IPS-18a (cell line): ENCODE data around the gene GALNTL6.
A peak's percentile ranks its signal among the peaks of the same experiment; 100 is the strongest.

Source experiments
- H3K27ac ChIP-seq: one replicate; pipeline ENCODE4 v1.5.1; 2013; ENCODE audit warnings: low read length
- H3K27me3 ChIP-seq: one replicate; pipeline ENCODE4 v1.6.1; 2013; ENCODE audit warnings: mild to moderate bottlenecking, low read length; ENCODE audit not compliant: control insufficient read depth, insufficient read depth
- H3K36me3 ChIP-seq: one replicate; pipeline ENCODE4 v1.6.1; 2013; ENCODE audit warnings: low read depth, low read length; ENCODE audit not compliant: control insufficient read depth
- H3K4me1 ChIP-seq: one replicate; pipeline ENCODE4 v1.6.1; 2013; ENCODE audit warnings: low read depth, low read length; ENCODE audit not compliant: control insufficient read depth
- H3K4me3 ChIP-seq: one replicate; pipeline ENCODE4 v1.5.1; 2013; ENCODE audit warnings: low read length
- H3K9ac ChIP-seq: one replicate; pipeline ENCODE4 v1.6.1; 2013; ENCODE audit warnings: mild to moderate bottlenecking, low read length, moderate library complexity
- H3K9me3 ChIP-seq: one replicate; pipeline ENCODE4 v1.6.1; 2013; ENCODE audit warnings: low read depth, low read length; ENCODE audit not compliant: control insufficient read depth

Gene GALNTL6

GRCh38 chr4:172514801-172515200 lies 701.6 kb downstream of the GALNTL6 start:
- no peak overlapping the region for H3K9ac ChIP-seq
- no peaks in the 10 kb centered on the region for H3K36me3 ChIP-seq
- H3K4me1 ChIP-seq: no peaks in the 10 kb centered on the region
- H3K4me3 ChIP-seq: no peak overlapping the region
- H3K27ac ChIP-seq: no peak overlapping the region
- no peaks in the 10 kb centered on the region for H3K9me3 ChIP-seq
- H3K27me3 ChIP-seq: no peaks in the 10 kb centered on the region

- Histone ChIP-seq H3K9ac (no peak overlapping the region), H3K27me3 (no peaks in the 10 kb centered on the region), H3K4me1 (no peaks in the 10 kb centered on the region), H3K27ac (no peak overlapping the region), H3K36me3 (no peaks in the 10 kb centered on the region), H3K9me3 (no peaks in the 10 kb centered on the region), H3K4me3 (no peak overlapping the region)
Observed at GRCh38 chr4:172515266-172515879, 702.2 kb downstream of the GALNTL6 start.

DNA sequence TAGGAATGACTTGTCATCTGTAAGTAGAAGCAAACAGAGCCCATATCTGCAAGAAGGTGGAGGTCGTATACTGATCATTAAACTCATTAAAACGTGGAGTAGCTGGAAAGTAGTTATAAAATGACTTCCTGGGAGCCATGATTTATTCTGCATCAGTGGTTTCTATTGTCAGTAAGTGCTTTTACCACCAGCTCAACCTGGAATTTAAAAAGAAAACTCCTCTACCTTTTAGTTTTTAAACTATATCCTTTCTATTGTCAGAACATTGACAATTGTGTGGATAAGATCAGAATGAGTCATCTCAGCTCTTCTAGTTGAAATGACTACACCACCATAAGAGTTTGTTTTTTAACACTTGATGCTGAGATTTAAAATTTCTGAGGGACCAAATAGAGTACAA lies 704.2 kb downstream of the GALNTL6 start:
- Histone ChIP-seq H3K27me3 (no peaks in the 10 kb centered on the region), H3K4me1 (no peaks in the 10 kb centered on the region), H3K9me3 (no peaks in the 10 kb centered on the region), H3K36me3 (no peaks in the 10 kb centered on the region), H3K4me3 (no peak overlapping the region), H3K9ac (no peak overlapping the region), H3K27ac (no peak overlapping the region)

- H3K9me3 ChIP-seq: no peaks in the 10 kb centered on the region
- H3K27ac ChIP-seq: no peak overlapping the region
- H3K4me3 ChIP-seq: no peak overlapping the region
- H3K27me3 ChIP-seq: no peaks in the 10 kb centered on the region
- no peaks in the 10 kb centered on the region for H3K4me1 ChIP-seq
- no peak overlapping the region for H3K9ac ChIP-seq
- no peaks in the 10 kb centered on the region for H3K36me3 ChIP-seq
Observed at GRCh38 chr4:172521248-172521647, 708.0 kb downstream of the GALNTL6 start.

DNA sequence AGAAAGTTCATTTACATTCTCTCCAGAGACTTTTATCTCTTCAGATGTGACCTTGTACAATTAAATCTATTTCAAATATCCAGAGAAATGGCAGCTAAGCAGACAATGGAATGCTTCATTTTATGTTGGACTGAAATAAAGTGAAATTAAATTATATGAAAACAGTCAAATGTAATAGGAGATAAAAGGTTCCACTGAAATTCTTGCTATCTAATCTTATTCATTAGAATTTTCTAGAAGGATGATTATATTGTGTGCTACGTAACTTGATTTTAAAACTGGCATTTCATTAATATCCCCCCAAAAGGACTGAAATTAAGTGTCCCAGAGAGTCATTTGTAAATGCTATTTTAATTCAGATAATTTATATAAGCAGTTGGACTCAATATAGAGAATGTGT lies 708.5 kb downstream of the GALNTL6 start:
- Histone ChIP-seq H3K4me1 (no peaks in the 10 kb centered on the region), H3K27ac (no peak overlapping the region), H3K27me3 (no peaks in the 10 kb centered on the region), H3K4me3 (no peak overlapping the region), H3K36me3 (no peaks in the 10 kb centered on the region), H3K9ac (no peak overlapping the region), H3K9me3 (no peaks in the 10 kb centered on the region)

DNA sequence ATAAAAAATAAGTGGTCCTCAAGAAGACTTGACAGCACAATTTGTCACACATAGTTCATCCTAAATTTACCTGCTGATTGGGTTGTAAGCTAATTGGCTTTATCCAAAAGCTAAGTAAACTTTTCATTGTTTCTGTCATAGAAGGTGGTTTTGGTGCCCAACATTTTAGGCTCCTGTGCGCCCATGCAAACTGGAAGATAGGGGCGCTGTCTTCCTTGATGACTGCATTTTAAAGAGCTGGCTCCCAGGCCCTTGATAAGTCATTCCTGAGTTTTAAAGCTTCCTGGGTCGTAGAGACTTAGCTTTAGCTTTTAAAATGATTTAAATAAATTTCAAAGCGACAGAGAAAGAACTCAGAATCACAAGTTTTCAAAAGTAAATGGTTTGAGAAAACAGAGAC lies 730.0 kb downstream of the GALNTL6 start:
- H3K9me3 ChIP-seq: no peaks in the 10 kb centered on the region
- H3K27me3 ChIP-seq: no peaks in the 10 kb centered on the region
- H3K9ac ChIP-seq: no peak overlapping the region
- no peak overlapping the region for H3K27ac ChIP-seq
- peaks cover 23% of the 10 kb centered on the region for H3K4me1 ChIP-seq
- no peak overlapping the region for H3K4me3 ChIP-seq
- H3K36me3 ChIP-seq: no peaks in the 10 kb centered on the region

GRCh38 chr4:172546782-172547181 lies 733.6 kb downstream of the GALNTL6 start:
- H3K27ac ChIP-seq: no peak overlapping the region
- no peaks in the 10 kb centered on the region for H3K27me3 ChIP-seq

GRCh38 chr4:172547724-172548123 lies 734.5 kb downstream of the GALNTL6 start:
- Histone ChIP-seq H3K27me3 (no peaks in the 10 kb centered on the region), H3K4me3 (peak overlapping the region; percentile 22), H3K9ac (no peak overlapping the region), H3K36me3 (no peaks in the 10 kb centered on the region), H3K9me3 (no peaks in the 10 kb centered on the region), H3K4me1 (peaks cover 30% of the 10 kb centered on the region), H3K27ac (no peak overlapping the region)

More at GRCh38 chr4:172546782-172547181, 733.6 kb downstream of the GALNTL6 start:
- Histone ChIP-seq H3K9ac (no peak overlapping the region), H3K36me3 (no peaks in the 10 kb centered on the region), H3K9me3 (no peaks in the 10 kb centered on the region), H3K4me3 (no peak overlapping the region), H3K4me1 (peaks cover 30% of the 10 kb centered on the region)

DNA sequence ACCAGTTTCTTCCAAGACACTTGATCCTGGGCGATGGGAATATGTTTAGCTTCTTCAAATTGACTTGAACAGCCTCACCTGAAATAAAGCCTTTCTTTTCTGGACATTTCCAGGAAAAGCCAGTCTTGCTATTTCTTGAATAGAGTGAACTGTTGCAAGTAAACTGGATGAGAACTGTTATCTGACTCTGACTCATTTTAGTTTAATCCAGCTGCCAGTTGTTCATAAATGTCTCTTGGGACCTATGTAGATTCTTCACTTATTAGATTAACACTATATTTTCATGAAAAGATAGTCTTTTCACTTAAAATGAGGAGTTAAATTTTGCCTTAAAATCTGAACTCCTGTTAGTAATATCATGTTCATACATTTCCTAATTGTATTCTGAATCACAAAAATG lies 740.0 kb downstream of the GALNTL6 start:
- H3K4me1 ChIP-seq: peaks cover 27% of the 10 kb centered on the region
- no peaks in the 10 kb centered on the region for H3K27me3 ChIP-seq
- H3K4me3 ChIP-seq: no peak overlapping the region
- H3K9ac ChIP-seq: no peak overlapping the region
- no peaks in the 10 kb centered on the region for H3K36me3 ChIP-seq
- no peak overlapping the region for H3K27ac ChIP-seq
- no peaks in the 10 kb centered on the region for H3K9me3 ChIP-seq

GRCh38 chr4:172554588-172554987 lies 741.4 kb downstream of the GALNTL6 start:
- Histone ChIP-seq H3K27me3 (no peaks in the 10 kb centered on the region), H3K4me1 (peaks cover 19% of the 10 kb centered on the region), H3K36me3 (no peaks in the 10 kb centered on the region)

GRCh38 chr4:172555725-172556124 lies 742.5 kb downstream of the GALNTL6 start:
- Histone ChIP-seq H3K36me3 (no peaks in the 10 kb centered on the region), H3K9ac (no peak overlapping the region), H3K27me3 (no peaks in the 10 kb centered on the region), H3K9me3 (no peaks in the 10 kb centered on the region), H3K27ac (no peak overlapping the region), H3K4me1 (peaks cover 19% of the 10 kb centered on the region), H3K4me3 (no peak overlapping the region)

More at GRCh38 chr4:172554588-172554987, 741.4 kb downstream of the GALNTL6 start:
- no peak overlapping the region for H3K27ac ChIP-seq
- H3K4me3 ChIP-seq: no peak overlapping the region
- no peaks in the 10 kb centered on the region for H3K9me3 ChIP-seq
- no peak overlapping the region for H3K9ac ChIP-seq

DNA sequence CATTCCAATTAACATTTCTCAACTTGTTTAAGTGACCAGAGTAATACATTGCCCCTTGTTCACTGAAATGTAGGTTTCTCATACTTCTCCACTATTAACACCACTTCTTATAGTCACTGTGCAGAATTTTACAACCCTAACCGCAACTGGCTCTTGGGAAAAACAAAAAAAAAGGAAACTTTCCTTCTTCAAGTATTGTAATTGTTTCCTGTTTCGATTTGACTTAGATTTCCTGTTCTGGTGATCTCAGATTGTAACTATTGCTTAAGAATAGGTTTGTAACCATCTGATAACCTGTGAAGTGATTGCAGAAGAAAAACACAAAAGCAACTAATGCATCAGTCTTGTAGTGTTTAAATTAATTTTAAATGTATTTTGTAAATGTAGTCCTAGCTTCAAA lies 760.7 kb downstream of the GALNTL6 start:
- H3K9ac ChIP-seq: no peak overlapping the region
- H3K27ac ChIP-seq: no peak overlapping the region
- H3K4me1 ChIP-seq: no peaks in the 10 kb centered on the region
- H3K4me3 ChIP-seq: no peak overlapping the region
- H3K36me3 ChIP-seq: no peaks in the 10 kb centered on the region
- H3K27me3 ChIP-seq: no peaks in the 10 kb centered on the region
- H3K9me3 ChIP-seq: no peaks in the 10 kb centered on the region
